Measurements from ENCODE around the gene PAF1. TPM values are rescaled to one million over a fixed set of nuclear protein-coding genes. Genes with fewer than 3 reads are reported as not detected.

PAF1 gene
- polyA plus RNA-seq, 2 of the 4 experiments (the other 2 are of a cell fraction): 103 to 110 TPM

DNA sequence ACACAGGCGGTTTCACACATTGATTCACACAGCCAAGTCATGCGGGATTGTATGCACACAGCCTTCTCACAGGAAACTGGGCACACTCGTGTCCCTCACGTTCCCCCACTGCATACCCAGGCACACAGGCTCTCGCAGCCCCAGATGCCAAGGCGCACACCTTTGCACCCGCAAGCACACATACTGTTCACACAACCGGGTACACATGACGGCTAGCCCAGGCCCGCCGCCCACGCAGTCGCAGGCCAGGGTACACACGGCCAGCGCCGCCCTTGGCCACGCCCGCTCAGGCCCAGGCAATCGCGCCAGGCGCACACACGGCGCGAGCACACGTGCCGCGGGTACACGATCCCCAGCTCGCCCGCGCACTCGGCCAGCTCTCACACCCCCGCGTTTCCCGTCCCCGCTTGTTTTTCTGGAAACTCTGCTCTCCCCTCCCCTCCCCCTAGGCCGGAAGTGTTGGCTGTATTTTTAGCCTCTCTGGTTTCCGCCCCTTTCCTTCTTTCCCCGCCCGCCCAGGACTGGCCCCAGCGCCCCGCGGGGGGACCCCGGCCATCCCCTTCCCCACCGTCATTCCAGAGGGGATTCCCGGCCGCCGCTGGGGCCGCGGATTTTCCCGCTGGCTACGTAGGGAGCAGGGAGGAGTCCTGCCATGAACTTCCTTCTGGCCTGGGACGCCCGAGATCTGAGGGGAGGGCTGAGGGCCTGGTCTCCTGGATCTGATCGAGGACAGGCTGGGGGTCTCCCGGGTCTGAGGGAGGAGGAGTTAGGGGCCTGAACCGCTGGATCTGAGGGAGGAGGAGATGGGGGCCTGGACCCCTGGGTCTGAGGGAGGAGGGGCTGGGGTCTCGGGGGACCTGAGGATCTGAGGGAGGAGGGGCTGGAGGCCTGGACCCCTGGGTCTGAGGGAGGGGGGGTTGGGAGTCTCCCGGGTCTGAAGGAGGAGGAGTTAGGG is 11.7 kb upstream of the PAF1 start (continued):
- TF ChIP-seq RAD21 (conservative IDR thresholded peaks at IDR 0.05 in 1 of 2, IDR thresholded peaks at IDR 0.05 in 1 of 2): no peak

DNA sequence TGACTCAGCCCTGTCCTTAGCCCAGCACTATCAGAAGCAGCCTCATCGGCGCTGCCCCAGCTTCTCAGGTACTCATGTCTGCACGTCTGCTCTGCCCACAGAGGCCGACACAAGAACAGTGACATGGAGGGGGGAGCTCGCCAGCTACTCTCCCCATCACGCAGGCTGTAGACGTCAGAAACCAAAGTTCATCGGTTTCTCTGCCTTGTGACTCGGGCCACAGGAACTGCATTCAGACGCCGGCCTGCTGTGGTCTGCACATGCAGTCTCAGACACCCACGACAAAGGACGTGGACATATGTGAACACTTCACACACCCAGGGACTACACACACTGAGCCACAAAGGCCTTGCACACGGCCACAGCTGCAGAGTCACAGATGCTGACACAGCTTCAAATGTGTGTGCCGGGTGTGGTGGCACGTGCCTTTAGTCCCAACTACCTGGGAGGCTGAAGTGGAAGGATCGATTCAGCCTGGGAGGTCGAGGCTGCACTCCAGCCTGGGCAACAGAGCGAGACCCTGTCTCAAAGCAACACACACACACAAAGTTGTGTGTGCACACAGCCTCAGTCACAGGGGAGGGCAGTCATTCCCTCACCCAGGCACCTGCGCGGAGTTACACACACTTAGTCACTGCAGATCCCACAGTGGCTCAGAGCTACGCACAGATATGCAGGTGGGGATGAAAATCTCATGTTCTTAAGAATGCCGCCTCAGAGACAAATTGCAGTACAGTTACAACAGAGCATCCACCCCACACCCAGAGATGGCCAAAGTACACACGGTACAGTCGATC is 10.8 kb upstream of the PAF1 start:
- peak overlapping the region; percentile 95 for H3K4me2 ChIP-seq
- peak in 1 of 2 experiments; percentile 95 for DNase-seq (ENCODE audit: low read depth in 1 of 2, low spot score in 1 of 2)
- 20% methylated on average over 25 of the region's 25 CpGs for WGBS (ENCODE audit: missing lambda C conversion rate)
- H3K27ac ChIP-seq: peak overlapping the region; percentile 94 to 99
- ChIA-PET POLR2A (interaction anchor here (0.6 to 9.4 kb wide), 9 partner anchors 8 to 59 kb away, joined by 3 to 140 read pairs (median 7); partner anchors contain the start of genes MED29, PAF1, PLEKHG2 and RPS16), CTCF (interaction anchor here (0.7 to 21.4 kb wide), 16 partner anchors 10 to 767 kb away, joined by 3 to 484 read pairs (median 4); partner anchors contain the start of genes EID2, EID2B, MED29 and MRPS12)
- peaks cover 88% of the 10 kb centered on the region for H3K4me1 ChIP-seq
- H3K9me3 ChIP-seq: no peaks in the 10 kb centered on the region
- peak; percentile 93 for FAIRE-seq
- peak overlapping the region; percentile 43; the same call in 2 of the 3 replicates for H3K4me3 ChIP-seq
- ATAC-seq: peak; percentile 25 to 53
- no peak for TF ChIP-seq SREBF2 (IDR thresholded peaks at IDR 0.05)
- TF ChIP-seq EHF (CRISPR knock-in tag; IDR thresholded peaks at IDR 0.05): peak; percentile 96
- TF ChIP-seq, protein P1, sequence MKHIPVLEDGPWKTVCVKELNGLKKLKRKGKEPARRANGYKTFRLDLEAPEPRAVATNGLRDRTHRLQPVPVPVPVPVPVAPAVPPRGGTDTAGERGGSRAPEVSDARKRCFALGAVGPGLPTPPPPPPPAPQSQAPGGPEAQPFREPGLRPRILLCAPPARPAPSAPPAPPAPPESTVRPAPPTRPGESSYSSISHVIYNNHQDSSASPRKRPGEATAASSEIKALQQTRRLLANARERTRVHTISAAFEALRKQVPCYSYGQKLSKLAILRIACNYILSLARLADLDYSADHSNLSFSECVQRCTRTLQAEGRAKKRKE (CRISPR knock-in tag; IDR thresholded peaks at IDR 0.05; ENCODE audit: low read depth): peak; percentile 94
- no peak for TF ChIP-seq CBX8 (IDR thresholded peaks at IDR 0.05)
- peak; percentile 96 for TF ChIP-seq HOXB5 (CRISPR knock-in tag; IDR thresholded peaks at IDR 0.05)
- no peak for TF ChIP-seq NFE2L2 (conservative IDR thresholded peaks at IDR 0.05; ENCODE audit: low read length)
- no peak for TF ChIP-seq NR3C1 (IDR thresholded peaks at IDR 0.05)
- no peak for TF ChIP-seq RCOR1 (IDR thresholded peaks at IDR 0.05; ENCODE audit: low read depth, low read length)
- no peak; a peak in 1 of 5 replicates for TF ChIP-seq JUN (IDR thresholded peaks at IDR 0.05)
- TF ChIP-seq, protein P2, sequence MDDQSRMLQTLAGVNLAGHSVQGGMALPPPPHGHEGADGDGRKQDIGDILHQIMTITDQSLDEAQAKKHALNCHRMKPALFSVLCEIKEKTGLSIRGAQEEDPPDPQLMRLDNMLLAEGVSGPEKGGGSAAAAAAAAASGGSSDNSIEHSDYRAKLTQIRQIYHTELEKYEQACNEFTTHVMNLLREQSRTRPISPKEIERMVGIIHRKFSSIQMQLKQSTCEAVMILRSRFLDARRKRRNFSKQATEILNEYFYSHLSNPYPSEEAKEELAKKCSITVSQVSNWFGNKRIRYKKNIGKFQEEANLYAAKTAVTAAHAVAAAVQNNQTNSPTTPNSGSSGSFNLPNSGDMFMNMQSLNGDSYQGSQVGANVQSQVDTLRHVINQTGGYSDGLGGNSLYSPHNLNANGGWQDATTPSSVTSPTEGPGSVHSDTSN (IDR thresholded peaks at IDR 0.05): no peak
- TF ChIP-seq POLR2AphosphoS2 (conservative IDR thresholded peaks at IDR 0.05; ENCODE audit: low read length): no peak; the same call in 1 of the 2 replicates
- TF ChIP-seq MYC (IDR thresholded peaks at IDR 0.05; ENCODE audit: borderline replicate concordance, low read length): peak; percentile 67
- TF ChIP-seq ZNF302 (CRISPR knock-in tag; IDR thresholded peaks at IDR 0.05): no peak
- TF ChIP-seq RAD21 (conservative IDR thresholded peaks at IDR 0.05 in 1 of 2, IDR thresholded peaks at IDR 0.05 in 1 of 2): 0 out of 5 replicates have a peak, but pooled peaks of 1 of the 2 experiments have one; percentile 8
- peak in 1 of 2 experiments; percentile 39; a peak in 1 of 4 replicates for TF ChIP-seq CEBPB (IDR thresholded peaks at IDR 0.05)
- TF ChIP-seq ZC3H11A (IDR thresholded peaks at IDR 0.05): no peak
- TF ChIP-seq, protein P3, sequence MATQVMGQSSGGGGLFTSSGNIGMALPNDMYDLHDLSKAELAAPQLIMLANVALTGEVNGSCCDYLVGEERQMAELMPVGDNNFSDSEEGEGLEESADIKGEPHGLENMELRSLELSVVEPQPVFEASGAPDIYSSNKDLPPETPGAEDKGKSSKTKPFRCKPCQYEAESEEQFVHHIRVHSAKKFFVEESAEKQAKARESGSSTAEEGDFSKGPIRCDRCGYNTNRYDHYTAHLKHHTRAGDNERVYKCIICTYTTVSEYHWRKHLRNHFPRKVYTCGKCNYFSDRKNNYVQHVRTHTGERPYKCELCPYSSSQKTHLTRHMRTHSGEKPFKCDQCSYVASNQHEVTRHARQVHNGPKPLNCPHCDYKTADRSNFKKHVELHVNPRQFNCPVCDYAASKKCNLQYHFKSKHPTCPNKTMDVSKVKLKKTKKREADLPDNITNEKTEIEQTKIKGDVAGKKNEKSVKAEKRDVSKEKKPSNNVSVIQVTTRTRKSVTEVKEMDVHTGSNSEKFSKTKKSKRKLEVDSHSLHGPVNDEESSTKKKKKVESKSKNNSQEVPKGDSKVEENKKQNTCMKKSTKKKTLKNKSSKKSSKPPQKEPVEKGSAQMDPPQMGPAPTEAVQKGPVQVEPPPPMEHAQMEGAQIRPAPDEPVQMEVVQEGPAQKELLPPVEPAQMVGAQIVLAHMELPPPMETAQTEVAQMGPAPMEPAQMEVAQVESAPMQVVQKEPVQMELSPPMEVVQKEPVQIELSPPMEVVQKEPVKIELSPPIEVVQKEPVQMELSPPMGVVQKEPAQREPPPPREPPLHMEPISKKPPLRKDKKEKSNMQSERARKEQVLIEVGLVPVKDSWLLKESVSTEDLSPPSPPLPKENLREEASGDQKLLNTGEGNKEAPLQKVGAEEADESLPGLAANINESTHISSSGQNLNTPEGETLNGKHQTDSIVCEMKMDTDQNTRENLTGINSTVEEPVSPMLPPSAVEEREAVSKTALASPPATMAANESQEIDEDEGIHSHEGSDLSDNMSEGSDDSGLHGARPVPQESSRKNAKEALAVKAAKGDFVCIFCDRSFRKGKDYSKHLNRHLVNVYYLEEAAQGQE (IDR thresholded peaks at IDR 0.05): no peak
- TF ChIP-seq RNF2 (IDR thresholded peaks at IDR 0.05; ENCODE audit: borderline replicate concordance, low read depth): no peak
- peak; percentile 85 for TF ChIP-seq FOXS1 (CRISPR knock-in tag; IDR thresholded peaks at IDR 0.05)
- TF ChIP-seq RARB (CRISPR knock-in tag; IDR thresholded peaks at IDR 0.05): no peak
- TF ChIP-seq CHD4 (IDR thresholded peaks at IDR 0.05; ENCODE audit: borderline replicate concordance): no peak
- TF ChIP-seq, protein P4, sequence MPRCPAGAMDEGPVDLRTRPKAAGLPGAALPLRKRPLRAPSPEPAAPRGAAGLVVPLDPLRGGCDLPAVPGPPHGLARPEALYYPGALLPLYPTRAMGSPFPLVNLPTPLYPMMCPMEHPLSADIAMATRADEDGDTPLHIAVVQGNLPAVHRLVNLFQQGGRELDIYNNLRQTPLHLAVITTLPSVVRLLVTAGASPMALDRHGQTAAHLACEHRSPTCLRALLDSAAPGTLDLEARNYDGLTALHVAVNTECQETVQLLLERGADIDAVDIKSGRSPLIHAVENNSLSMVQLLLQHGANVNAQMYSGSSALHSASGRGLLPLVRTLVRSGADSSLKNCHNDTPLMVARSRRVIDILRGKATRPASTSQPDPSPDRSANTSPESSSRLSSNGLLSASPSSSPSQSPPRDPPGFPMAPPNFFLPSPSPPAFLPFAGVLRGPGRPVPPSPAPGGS (IDR thresholded peaks at IDR 0.05): peak; percentile 60; the same call in 1 of the 3 replicates
- TF ChIP-seq CHD2 (IDR thresholded peaks at IDR 0.05; ENCODE audit: low read length, partially characterized antibody): no peak
- no peak for TF ChIP-seq NPAS2 (CRISPR knock-in tag; IDR thresholded peaks at IDR 0.05; ENCODE audit: borderline replicate concordance)
- no peak for TF ChIP-seq ZFP36 (IDR thresholded peaks at IDR 0.05; ENCODE audit: borderline replicate concordance, partially characterized antibody)
- TF ChIP-seq RFX5 (IDR thresholded peaks at IDR 0.05): no peak; the same call in 1 of the 2 replicates
- TF ChIP-seq KDM1A (IDR thresholded peaks at IDR 0.05; ENCODE audit: low read depth): no peak
- peak; percentile 45 for TF ChIP-seq JUNB (IDR thresholded peaks at IDR 0.05)
- TF ChIP-seq FOSL2 (IDR thresholded peaks at IDR 0.05): peak; percentile 47; the same call in 1 of the 2 replicates
- peak; percentile 73 for TF ChIP-seq FOSL2 (CRISPR knock-in tag; IDR thresholded peaks at IDR 0.05)
